ENCODE measurements around the gene LRRC43. TPM values are rescaled to one million over a fixed set of nuclear protein-coding genes. Genes with fewer than 3 reads are reported as not detected.

Gene LRRC43
- polyA plus RNA-seq, 1 donor from 2014 or later: 4.8 TPM

GRCh38 chr12:122227341-122227740 lies 44.4 kb downstream of the LRRC43 start:
- Histone ChIP-seq H3F3A (ENCODE audit: insufficient read depth, low read length, poor library complexity, severe bottlenecking) (no peaks in the 10 kb centered on the region), H3K4me3 (ENCODE audit: low read length) (peak overlapping the region; percentile 83)

GRCh38 chr12:122228092-122228491 lies 45.2 kb downstream of the LRRC43 start:
- H3K4me2 ChIP-seq (ENCODE audit: low read length): no peak overlapping the region
- no peaks in the 10 kb centered on the region for H3K9me2 ChIP-seq (ENCODE audit: insufficient read depth, low read length)
- no peak overlapping the region for H3K4me3 ChIP-seq (ENCODE audit: low read length)
- no peaks in the 10 kb centered on the region for H3K27me3 ChIP-seq (ENCODE audit: insufficient read depth, low read depth, low read length)
- H3K79me2 ChIP-seq (replicated peaks; ENCODE audit: insufficient read depth, low read length): peaks cover 18% of the 10 kb centered on the region
- no peak overlapping the region for H2AFZ ChIP-seq (ENCODE audit: low read depth, low read length)
- no peaks in the 10 kb centered on the region for H4K20me1 ChIP-seq (ENCODE audit: insufficient read depth)
- H3K36me3 ChIP-seq (ENCODE audit: insufficient read depth, low read length): no peaks in the 10 kb centered on the region
- no peaks in the 10 kb centered on the region for H3F3A ChIP-seq (ENCODE audit: insufficient read depth, low read length, poor library complexity, severe bottlenecking)
- H3K9ac ChIP-seq (ENCODE audit: low read length): no peak overlapping the region
- H3K9me3 ChIP-seq (ENCODE audit: low read length): no peaks in the 10 kb centered on the region
- H3K27ac ChIP-seq (ENCODE audit: low read length): no peak overlapping the region
- TF ChIP-seq MXI1 (conservative IDR thresholded peaks at IDR 0.05; ENCODE audit: poor library complexity, severe bottlenecking) (no peak), CTCF (IDR thresholded peaks at IDR 0.05; ENCODE audit: poor library complexity, severe bottlenecking) (no peak), EZH2 (IDR thresholded peaks at IDR 0.05; ENCODE audit: borderline replicate concordance, insufficient read depth, low read length, poor library complexity, severe bottlenecking) (no peak), RAD21 (conservative IDR thresholded peaks at IDR 0.05) (no peak), SMC3 (conservative IDR thresholded peaks at IDR 0.05; ENCODE audit: poor library complexity) (no peak), EP300 (conservative IDR thresholded peaks at IDR 0.05; ENCODE audit: poor library complexity, severe bottlenecking) (no peak), TAF1 (IDR thresholded peaks at IDR 0.05; ENCODE audit: low read depth) (no peak)

More at GRCh38 chr12:122227341-122227740, 44.4 kb downstream of the LRRC43 start:
- Histone ChIP-seq H3K27ac (ENCODE audit: low read length) (no peak overlapping the region), H2AFZ (ENCODE audit: low read depth, low read length) (no peak overlapping the region), H3K9ac (ENCODE audit: low read length) (no peak overlapping the region), H4K20me1 (ENCODE audit: insufficient read depth) (no peaks in the 10 kb centered on the region), H3K79me2 (replicated peaks; ENCODE audit: insufficient read depth, low read length) (peaks cover 18% of the 10 kb centered on the region), H3K4me2 (ENCODE audit: low read length) (no peak overlapping the region), H3K27me3 (ENCODE audit: insufficient read depth, low read depth, low read length) (no peaks in the 10 kb centered on the region), H3K9me3 (ENCODE audit: low read length) (no peaks in the 10 kb centered on the region), H3K9me2 (ENCODE audit: insufficient read depth, low read length) (no peaks in the 10 kb centered on the region), H3K36me3 (ENCODE audit: insufficient read depth, low read length) (no peaks in the 10 kb centered on the region)
- no peak for TF ChIP-seq EP300 (conservative IDR thresholded peaks at IDR 0.05; ENCODE audit: poor library complexity, severe bottlenecking)
- TF ChIP-seq TAF1 (IDR thresholded peaks at IDR 0.05; ENCODE audit: low read depth): no peak
- no peak for TF ChIP-seq CTCF (IDR thresholded peaks at IDR 0.05; ENCODE audit: poor library complexity, severe bottlenecking)
- no peak for TF ChIP-seq MXI1 (conservative IDR thresholded peaks at IDR 0.05; ENCODE audit: poor library complexity, severe bottlenecking)
- no peak for TF ChIP-seq EZH2 (IDR thresholded peaks at IDR 0.05; ENCODE audit: borderline replicate concordance, insufficient read depth, low read length, poor library complexity, severe bottlenecking)
- no peak for TF ChIP-seq POLR2AphosphoS5 (IDR thresholded peaks at IDR 0.05)
- TF ChIP-seq RAD21 (conservative IDR thresholded peaks at IDR 0.05): no peak
- no peak for TF ChIP-seq SMC3 (conservative IDR thresholded peaks at IDR 0.05; ENCODE audit: poor library complexity)
- TF ChIP-seq REST (IDR thresholded peaks at IDR 0.05; ENCODE audit: borderline replicate concordance): no peak

Data from neural cell (in vitro differentiated cells).